GM13977 (cell line): ENCODE results near the gene SLIT3.

ENCODE experiments used
- DNase-seq: peaks from one replicate; pipeline ENCODE4 v3.0.0; 2012; ENCODE audit warnings: low spot score
- CTCF ChIP-seq: IDR thresholded peaks from 2 replicates; pipeline ENCODE4 v1.5.1; 2012; ENCODE audit warnings: mild to moderate bottlenecking, control low read depth; ENCODE audit not compliant: insufficient read depth; ENCODE audit errors: extremely low read depth, missing control alignments
- in situ Hi-C: fragments of 300-500 bp; cut with MboI; formaldehyde crosslinking; loops from one replicate; pipeline ENCODE4 v1.12.0; 2022; ENCODE audit warnings: low sequenced_read_pairs, low pct_unique_long_range_greater_than_20kb, mixed read lengths, inconsistent platforms; ENCODE audit not compliant: unreplicated experiment

The SLIT3 gene

GRCh38 chr5:169080448-169080911, 220.5 kb downstream of the SLIT3 start:
- no peak for DNase-seq
- in situ Hi-C loops = no loop called here
- no peak for TF ChIP-seq CTCF

GRCh38 chr5:169079697-169080096, 221.2 kb downstream of the SLIT3 start:
- no peak for TF ChIP-seq CTCF
- in situ Hi-C loops = no loop called here
- DNase-seq = no peak

GRCh38 chr5:169074839-169075238, 226.1 kb downstream of the SLIT3 start:
- in situ Hi-C loops = no loop called here
- DNase-seq = no peak
- TF ChIP-seq CTCF = no peak

GRCh38 chr5:169072233-169072632, 228.7 kb downstream of the SLIT3 start:
- TF ChIP-seq CTCF = no peak
- DNase-seq = no peak
- in situ Hi-C loops = no loop called here

- TF ChIP-seq CTCF = no peak
- in situ Hi-C loops = no loop called here
These were observed 230.5 kb downstream of the SLIT3 start for GRCh38 chr5:169070413-169070812.

GRCh38 chr5:169067751-169068173, 233.2 kb downstream of the SLIT3 start:
- TF ChIP-seq CTCF = no peak
- in situ Hi-C loops = no loop called here
- DNase-seq = no peak

More at GRCh38 chr5:169070413-169070812, 230.5 kb downstream of the SLIT3 start:
- DNase-seq = no peak

- in situ Hi-C loops = no loop called here
- TF ChIP-seq CTCF = no peak
- DNase-seq = no peak
These were observed 235.5 kb downstream of the SLIT3 start for GRCh38 chr5:169065400-169065799.
